Tibial nerve (tissue), 4 donors: ENCODE results near the gene LGR6. TPM values are rescaled to one million over a fixed set of nuclear protein-coding genes. Genes with fewer than 3 reads are reported as not detected.

Experiments used
- DNase-seq, 2 donors: peaks; one replicate each; pipeline ENCODE4 v3.0.0-alpha.2; 2019; ENCODE audit warnings: low spot score in 2 of 2
- H3K27ac ChIP-seq, 4 donors: fragments of 200-600 bp; sonication (generic) in 3 of 4; one replicate each; pipeline ENCODE4 v1.5.1; 2017 to 2019; ENCODE audit warnings: mild to moderate bottlenecking in 1 of 4
- H3K27me3 ChIP-seq, 2 donors: fragments of 200-600 bp; sonication (generic) in 1 of 2; one replicate each; pipeline versions ENCODE4 v1.5.1 to v1.6.0; 2017 to 2019
- H3K36me3 ChIP-seq, 3 donors: fragments of 200-600 bp; sonication (generic); one replicate each; pipeline ENCODE4 v1.5.1; 2018 to 2019
- H3K4me1 ChIP-seq, 4 donors: fragments of 200-600 bp; sonication (generic) in 3 of 4; one replicate each; pipeline ENCODE4 v1.5.1; 2017 to 2019
- H3K4me3 ChIP-seq, 4 donors: fragments of 200-600 bp; sonication (generic) in 3 of 4; one replicate each; pipeline ENCODE4 v1.5.1; 2017 to 2019; ENCODE audit warnings: mild to moderate bottlenecking in 1 of 4, moderate library complexity in 1 of 4
- H3K9me3 ChIP-seq, 4 donors: fragments of 200-600 bp; sonication (generic) in 3 of 4; one replicate each; pipeline ENCODE4 v1.5.1; 2017 to 2019
- EP300 ChIP-seq, 2 donors: sonication (generic); formaldehyde crosslinking; IDR thresholded peaks; one replicate each; pipeline ENCODE4 v1.6.1; 2017; ENCODE audit warnings: antibody characterized with exemption in 2 of 2, mild to moderate bottlenecking in 1 of 2
- POLR2A ChIP-seq, 2 donors: fragments of 450-650 bp; IDR thresholded peaks; one replicate each; pipeline ENCODE4 v1.6.1; 2017; ENCODE audit warnings: antibody characterized with exemption in 2 of 2, mild to moderate bottlenecking in 2 of 2, moderate library complexity in 2 of 2
- WGBS, 2 donors: methylation state at CpG; one replicate each; pipeline ENCODE4 v1.1.5; 2018; 5-methylcytosine and 5-hydroxymethylcytosine counted together
- total RNA-seq, 4 donors: library from RNA; depleted of rRNA; stranded (reverse); fragments of >200 nt; gene quantifications; one replicate each; pipeline ENCODE4 v1.1.0, GENCODE V29; 2016
- TF ChIP-seq, protein P1 (sequence below), 5 experiments: fragments of 200-600 bp in 3 of 5; fragments of 450-650 bp in 2 of 5; sonication (generic) in 3 of 5; IDR thresholded peaks; one replicate each; pipeline ENCODE4 v1.5.1; 2016 to 2019; ENCODE audit warnings: antibody characterized with exemption in 5 of 5, mild to moderate bottlenecking in 3 of 5, moderate library complexity in 2 of 5

The LGR6 gene
- total RNA-seq, 4 donors from 2014 or later, result 0.42 TPM; not detected in 3

DNA sequence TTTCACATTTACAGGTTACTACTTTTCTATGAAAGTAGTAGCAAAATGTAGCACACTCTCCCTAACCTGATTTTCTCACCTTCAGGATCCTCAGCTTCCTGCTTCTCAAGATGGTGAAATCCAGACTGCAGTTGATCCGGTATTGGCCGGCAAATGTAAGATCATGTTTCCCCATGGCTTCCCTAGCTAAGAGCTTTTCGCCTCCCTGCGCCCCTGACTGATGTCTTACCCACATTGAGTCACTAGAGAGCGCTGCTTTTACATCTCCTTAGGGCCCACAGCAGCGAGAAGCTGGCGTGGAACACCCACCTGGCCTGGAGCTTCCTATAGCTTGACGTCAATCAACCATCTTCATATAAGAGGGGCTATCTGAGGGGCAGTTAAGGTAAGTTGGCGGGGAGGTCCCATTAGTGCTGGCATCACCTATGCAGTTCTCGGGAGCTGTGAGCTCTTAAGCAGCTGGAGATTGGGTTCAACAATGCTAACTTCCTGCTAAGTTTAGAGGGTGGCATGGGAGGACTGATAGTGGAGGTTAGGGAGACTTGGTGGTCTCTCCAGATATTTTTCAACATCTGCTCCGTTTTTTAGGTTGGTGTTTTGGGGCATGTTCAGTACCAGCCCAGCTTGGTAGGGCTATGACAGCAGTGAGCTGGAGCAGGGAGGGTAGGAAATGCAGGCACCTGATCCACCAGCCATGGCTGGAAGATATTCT, 38.7 kb upstream of the LGR6 start:
- Histone ChIP-seq H3K36me3 (no peaks in the 10 kb centered on the region), H3K27ac (no peak overlapping the region), H3K27me3 (no peaks in the 10 kb centered on the region), H3K4me1 (peaks cover 0 to 11% (median 0%) of the 10 kb centered on the region in 4 donors), H3K9me3 (no peaks in the 10 kb centered on the region), H3K4me3 (no peak overlapping the region)
- TF ChIP-seq EP300 (IDR thresholded peaks at IDR 0.05), result no peak
- TF ChIP-seq, protein P1, sequence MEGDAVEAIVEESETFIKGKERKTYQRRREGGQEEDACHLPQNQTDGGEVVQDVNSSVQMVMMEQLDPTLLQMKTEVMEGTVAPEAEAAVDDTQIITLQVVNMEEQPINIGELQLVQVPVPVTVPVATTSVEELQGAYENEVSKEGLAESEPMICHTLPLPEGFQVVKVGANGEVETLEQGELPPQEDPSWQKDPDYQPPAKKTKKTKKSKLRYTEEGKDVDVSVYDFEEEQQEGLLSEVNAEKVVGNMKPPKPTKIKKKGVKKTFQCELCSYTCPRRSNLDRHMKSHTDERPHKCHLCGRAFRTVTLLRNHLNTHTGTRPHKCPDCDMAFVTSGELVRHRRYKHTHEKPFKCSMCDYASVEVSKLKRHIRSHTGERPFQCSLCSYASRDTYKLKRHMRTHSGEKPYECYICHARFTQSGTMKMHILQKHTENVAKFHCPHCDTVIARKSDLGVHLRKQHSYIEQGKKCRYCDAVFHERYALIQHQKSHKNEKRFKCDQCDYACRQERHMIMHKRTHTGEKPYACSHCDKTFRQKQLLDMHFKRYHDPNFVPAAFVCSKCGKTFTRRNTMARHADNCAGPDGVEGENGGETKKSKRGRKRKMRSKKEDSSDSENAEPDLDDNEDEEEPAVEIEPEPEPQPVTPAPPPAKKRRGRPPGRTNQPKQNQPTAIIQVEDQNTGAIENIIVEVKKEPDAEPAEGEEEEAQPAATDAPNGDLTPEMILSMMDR (IDR thresholded peaks at IDR 0.05), result peak in 3 of 5 experiments; percentile 25 to 47 (median 27)
- 36 to 40% methylated on average over 11 of the region's 11 CpGs for WGBS, 2 donors
- DNase-seq, result no peak

DNA sequence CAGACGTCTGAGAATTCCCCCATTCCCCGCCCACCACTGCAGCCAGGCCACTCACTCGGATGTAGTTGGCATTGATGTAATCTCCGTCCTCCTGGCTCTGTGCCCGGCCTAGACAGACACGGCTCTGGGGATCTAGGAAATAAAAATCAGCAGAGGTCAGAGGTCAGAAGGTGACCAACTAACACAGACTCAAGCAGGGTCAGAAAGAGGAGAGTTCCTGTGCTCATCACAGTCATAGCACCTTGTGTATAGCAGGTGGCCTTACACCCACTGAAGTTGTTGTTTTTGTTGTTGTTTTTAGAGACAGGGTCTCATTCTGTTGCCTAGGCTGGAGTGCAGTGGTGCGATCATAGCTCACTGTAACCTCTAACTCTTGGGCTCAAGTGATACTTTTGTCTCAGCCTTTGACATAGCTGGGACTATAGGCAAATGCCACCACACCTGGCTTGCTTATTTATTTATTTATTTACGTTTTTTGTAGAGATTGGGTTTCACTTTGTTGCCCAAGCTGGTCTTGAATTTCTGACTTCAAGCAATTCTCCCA, 38.0 kb upstream of the LGR6 start:
- Histone ChIP-seq H3K27me3 (no peaks in the 10 kb centered on the region), H3K27ac (no peak overlapping the region), H3K4me1 (peaks cover 0 to 17% (median 0%) of the 10 kb centered on the region in 4 donors), H3K36me3 (no peaks in the 10 kb centered on the region), H3K9me3 (no peaks in the 10 kb centered on the region), H3K4me3 (no peak overlapping the region)
- WGBS, 2 donors, result 21 to 27% methylated on average over 8 of the region's 8 CpGs
- no peak for DNase-seq
- TF ChIP-seq, protein P1 (IDR thresholded peaks at IDR 0.05), result no peak
- no peak for TF ChIP-seq EP300 (IDR thresholded peaks at IDR 0.05)
- no peak for TF ChIP-seq POLR2A (IDR thresholded peaks at IDR 0.05)

DNA sequence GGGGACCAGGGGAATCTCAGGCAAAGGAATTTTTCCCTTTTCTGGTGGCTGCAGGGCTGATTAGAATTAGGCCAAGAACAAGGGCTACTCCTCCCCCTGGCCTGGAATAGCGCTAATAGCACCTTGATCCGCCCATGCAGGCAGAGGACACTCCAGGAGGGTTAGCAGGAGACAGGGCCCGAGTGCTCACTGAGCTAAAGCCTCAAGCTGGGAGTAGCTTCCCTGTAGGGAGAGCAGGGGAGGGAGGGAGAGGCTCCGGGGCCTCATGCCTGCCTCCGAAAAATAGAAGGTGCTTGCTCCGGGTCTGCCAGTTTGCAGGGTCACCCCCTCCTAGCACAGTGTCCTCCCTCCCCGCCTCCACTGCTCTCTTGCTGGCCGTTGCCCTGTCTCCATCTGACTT, 37.0 kb upstream of the LGR6 start:
- DNase-seq, result no peak
- TF ChIP-seq, protein P1 (IDR thresholded peaks at IDR 0.05), result no peak
- TF ChIP-seq POLR2A (IDR thresholded peaks at IDR 0.05), result no peak
- no peak for TF ChIP-seq EP300 (IDR thresholded peaks at IDR 0.05)
- no peaks in the 10 kb centered on the region for H3K36me3 ChIP-seq
- 85 to 87% methylated on average over 5 to 8 of the region's 8 CpGs for WGBS, 2 donors
- no peak overlapping the region for H3K27ac ChIP-seq
- peaks cover 0 to 27% (median 4%) of the 10 kb centered on the region in 4 donors for H3K4me1 ChIP-seq
- H3K27me3 ChIP-seq, result no peaks in the 10 kb centered on the region
- H3K9me3 ChIP-seq, result no peaks in the 10 kb centered on the region
- H3K4me3 ChIP-seq, result no peak overlapping the region

DNA sequence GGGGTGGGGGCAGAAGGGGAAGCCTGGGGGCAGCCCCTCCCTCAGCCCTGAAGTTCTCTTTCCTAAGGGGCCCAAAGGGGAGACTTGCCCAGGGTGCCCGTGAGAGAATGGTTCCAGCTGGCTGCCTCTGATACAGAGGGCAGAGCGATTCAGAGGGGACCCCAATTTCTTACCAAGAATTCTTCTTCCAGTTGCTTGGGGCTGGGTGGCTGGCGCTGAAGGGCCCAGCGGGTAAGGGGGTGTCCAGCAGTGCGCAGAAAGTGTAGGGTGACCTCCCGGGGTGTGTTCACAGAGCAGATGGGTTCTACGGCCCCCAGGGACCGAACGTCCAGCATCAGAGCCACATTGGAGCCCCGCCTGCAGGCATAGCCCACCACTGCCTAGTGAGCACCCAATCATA, 35.7 kb upstream of the LGR6 start:
- H3K27ac ChIP-seq, result no peak overlapping the region
- H3K4me3 ChIP-seq, result no peak overlapping the region
- H3K9me3 ChIP-seq, result no peaks in the 10 kb centered on the region
- no peaks in the 10 kb centered on the region for H3K27me3 ChIP-seq
- WGBS, 2 donors, result 90 to 93% methylated on average over 10 of the region's 10 CpGs
- no peaks in the 10 kb centered on the region for H3K36me3 ChIP-seq
- TF ChIP-seq, protein P1 (IDR thresholded peaks at IDR 0.05), result no peak
- TF ChIP-seq EP300 (IDR thresholded peaks at IDR 0.05) (no peak), POLR2A (IDR thresholded peaks at IDR 0.05) (no peak)
- peaks cover 0 to 40% (median 10%) of the 10 kb centered on the region in 4 donors for H3K4me1 ChIP-seq
- no peak for DNase-seq

DNA sequence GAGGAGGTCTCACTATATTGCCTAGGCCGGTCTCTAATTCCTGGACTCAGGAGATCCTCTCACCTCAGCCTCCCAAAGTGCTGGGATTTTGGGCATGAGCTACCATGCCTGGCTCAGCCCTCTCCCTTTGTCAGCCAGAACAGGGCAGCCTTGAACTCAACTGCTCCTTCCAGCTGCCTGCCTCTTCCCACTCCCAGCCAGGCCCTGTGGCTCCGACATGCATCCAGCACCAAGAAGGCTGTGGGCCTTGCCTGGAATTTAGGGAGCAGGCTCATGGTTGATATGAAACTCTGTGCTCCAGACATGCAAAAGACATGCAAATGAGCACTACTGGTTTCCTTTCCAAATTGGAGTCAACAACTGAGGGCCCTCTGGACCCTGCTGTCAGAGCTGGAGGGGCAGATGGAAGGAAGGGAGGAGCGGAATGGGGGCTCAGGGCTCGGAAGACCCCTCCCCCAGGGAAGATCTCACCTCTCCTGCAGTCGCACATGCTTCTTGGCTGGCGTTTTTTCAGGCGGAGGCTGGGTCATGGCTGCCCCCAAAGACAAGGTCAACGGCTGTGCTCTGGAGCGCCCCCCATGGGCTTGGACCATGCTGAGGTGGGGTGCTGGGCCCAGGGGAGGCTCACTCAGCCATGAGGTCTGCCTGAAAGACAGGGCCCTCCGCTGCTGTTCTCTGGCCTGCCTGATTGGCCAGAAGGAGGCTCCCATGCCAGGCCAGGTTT, 34.6 kb upstream of the LGR6 start:
- peak overlapping the region in 2 of 4 donors; percentile 32 for H3K4me3 ChIP-seq
- no peak for DNase-seq
- H3K27ac ChIP-seq, result peak overlapping the region in 1 of 4 donors; percentile 80
- no peaks in the 10 kb centered on the region for H3K36me3 ChIP-seq
- H3K9me3 ChIP-seq, result no peaks in the 10 kb centered on the region
- H3K4me1 ChIP-seq, result peaks cover 0 to 48% (median 15%) of the 10 kb centered on the region in 4 donors
- TF ChIP-seq, protein P1 (IDR thresholded peaks at IDR 0.05), result no peak
- TF ChIP-seq EP300 (IDR thresholded peaks at IDR 0.05), result no peak
- no peak for TF ChIP-seq POLR2A (IDR thresholded peaks at IDR 0.05)
- no peaks in the 10 kb centered on the region for H3K27me3 ChIP-seq
- 87 to 88% methylated on average over 9 to 10 of the region's 10 CpGs for WGBS, 2 donors
